SKM-1 (cell line): ENCODE measurements around the gene TRIM33.
"Not testable (repeated sequence)": the region's sequence is repeated elsewhere in the genome, so short reads cannot be mapped to it uniquely, and the experiment has no call there.

ENCODE experiments used
- DNase-seq: peaks from one replicate; lab custom pipeline; 2025; ENCODE audit not compliant: unreplicated experiment; lab: John Stamatoyannopoulos, UW

TRIM33 gene

DNA sequence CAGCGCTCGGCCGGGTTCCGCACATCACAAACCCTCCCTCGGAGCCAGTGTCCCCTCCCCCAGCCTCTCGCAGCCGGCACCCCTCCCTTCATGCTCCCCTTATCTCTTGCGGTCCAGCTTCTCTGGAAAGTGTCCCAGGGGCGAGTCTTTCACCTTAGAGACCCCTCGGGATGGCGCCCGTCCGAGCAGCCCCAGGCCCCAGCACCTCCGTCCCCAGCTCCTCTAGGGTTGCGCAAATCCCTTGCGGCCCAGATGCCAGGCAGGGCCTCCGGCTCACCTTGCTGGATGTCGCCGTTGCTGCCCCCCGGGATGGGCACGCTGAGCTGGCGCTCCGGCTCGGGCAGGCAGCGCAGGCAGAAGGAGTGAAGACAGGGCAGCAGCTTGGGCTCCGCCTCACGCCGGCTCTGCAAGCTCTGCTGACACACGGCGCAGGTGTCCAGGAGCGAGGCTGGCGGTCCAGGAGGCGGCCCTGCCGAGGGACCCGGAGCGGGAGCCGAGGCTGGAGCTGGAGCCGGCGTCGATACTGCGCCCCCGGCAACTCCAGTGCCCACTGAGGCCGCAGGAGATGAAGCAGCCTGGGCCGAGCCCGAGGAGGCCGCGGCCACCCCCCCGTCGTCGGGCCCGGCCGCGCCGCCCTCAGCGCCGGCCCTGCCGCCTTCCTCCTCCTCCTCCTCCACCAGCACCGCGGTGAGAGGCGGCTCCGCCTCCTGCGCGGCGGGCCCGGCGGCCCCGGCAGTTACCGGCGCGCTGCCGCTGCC lies 550 bp downstream of the TRIM33 start:
- no peak for DNase-seq

GRCh38 chr1:114509596-114510273 lies 1.3 kb downstream of the TRIM33 start:
- DNase-seq, result no peak

- DNase-seq, result no peak
Measured at GRCh38 chr1:114508386-114508898, 2.6 kb downstream of the TRIM33 start.

- DNase-seq, result no peak
Measured at GRCh38 chr1:114507513-114507912, 3.5 kb downstream of the TRIM33 start.

DNA sequence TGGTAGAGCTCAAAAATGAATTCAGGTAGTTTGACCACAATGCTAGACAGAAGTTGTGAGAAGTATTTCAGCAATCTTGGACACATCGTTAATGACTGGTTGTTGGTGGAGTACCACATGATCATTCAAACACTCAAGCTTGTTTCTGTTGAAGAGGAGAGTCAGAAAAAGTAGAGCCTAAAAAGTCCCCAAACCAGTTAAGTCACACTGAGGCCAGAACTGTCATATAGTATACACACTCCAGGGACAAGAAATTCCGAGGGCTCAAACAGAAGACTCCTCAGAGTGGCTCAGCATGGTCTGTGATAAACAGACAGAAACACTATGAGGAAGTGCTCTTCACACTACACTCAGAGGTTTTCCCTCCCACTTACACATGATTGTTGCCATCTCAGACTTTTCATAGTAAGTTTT lies 5.8 kb downstream of the TRIM33 start:
- DNase-seq, result no peak

DNA sequence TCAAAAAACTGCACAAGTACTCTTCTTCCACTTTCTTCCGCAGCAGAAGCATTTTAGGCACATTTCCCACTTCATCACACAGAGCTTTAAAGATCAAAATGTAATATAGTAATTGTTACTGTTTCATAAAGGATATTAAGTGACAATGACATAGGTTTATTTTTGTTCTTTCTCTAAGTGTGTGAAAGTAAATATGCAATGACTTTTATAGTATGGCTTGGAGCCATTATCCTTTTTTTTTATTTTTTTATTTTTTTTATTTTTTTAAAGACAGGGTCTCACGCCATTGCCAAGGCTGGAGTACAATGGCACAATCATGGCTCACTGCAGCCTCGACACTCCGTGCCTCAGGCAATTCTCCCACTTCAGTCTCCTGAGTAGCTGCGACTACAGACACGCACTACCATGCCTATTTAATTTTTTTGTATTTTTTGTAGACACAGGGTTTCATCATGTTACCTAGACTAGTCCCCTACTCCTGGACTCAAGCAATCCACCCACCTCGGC lies 7.0 kb downstream of the TRIM33 start:
- no peak for DNase-seq

DNA sequence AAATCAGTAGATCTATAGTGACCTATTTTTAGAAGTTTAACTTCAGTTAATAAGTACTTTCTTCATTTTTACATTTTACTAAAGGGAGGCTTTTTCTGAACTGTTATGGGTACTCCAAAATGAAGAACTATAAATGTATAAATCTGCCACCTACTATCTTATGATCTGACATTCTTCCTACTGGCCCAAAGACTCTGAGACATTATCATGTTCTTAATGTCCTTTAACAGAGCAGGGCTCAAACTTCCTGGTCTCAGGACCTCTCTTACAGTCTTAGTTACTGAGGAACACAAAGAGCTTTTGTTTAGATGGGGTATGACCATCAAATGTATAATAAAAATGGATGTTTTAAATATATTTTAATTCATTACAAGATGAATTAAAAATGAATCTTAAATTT lies 8.9 kb downstream of the TRIM33 start:
- no peak for DNase-seq

DNA sequence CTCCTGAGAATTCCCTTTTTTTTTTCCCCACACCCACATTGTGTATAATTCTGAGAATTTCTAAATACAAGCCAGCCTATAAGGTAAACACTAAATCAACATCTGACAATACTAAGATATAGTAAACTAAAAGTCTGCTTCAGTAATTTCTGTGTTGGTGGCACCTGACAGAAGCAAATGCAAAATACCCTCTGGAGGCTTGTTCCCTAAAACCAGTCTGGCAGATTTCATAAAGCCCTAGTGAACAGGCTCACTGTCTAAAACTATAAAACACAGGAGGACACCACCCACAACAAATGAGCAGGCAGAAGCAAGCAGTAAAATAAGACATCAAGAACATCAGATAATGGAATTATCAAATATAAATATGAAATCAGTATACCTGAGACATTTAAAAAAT lies 11.5 kb downstream of the TRIM33 start:
- DNase-seq, result no peak

GRCh38 chr1:114496089-114496488 lies 14.9 kb downstream of the TRIM33 start:
- DNase-seq, result no peak

GRCh38 chr1:114495486-114495885 lies 15.5 kb downstream of the TRIM33 start:
- no peak for DNase-seq

DNA sequence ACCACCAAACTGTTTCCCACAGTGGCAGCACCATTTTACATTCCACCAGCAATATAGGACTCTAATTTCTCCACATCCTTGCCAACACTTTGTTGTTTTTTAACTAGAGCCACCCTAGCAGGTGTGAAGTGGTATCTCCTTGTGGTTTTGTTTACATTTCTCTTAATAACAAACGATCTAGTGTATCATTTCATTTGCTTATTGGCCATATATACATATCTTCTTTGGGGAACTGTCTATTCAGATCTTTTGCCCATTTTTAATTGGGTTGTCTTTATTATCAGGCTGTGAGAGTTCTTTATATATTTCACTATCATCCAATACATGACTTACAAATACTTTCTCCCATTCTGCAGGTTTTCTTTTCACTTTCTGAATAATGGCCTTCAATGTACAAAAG lies 18.0 kb downstream of the TRIM33 start:
- DNase-seq, result no peak

DNA sequence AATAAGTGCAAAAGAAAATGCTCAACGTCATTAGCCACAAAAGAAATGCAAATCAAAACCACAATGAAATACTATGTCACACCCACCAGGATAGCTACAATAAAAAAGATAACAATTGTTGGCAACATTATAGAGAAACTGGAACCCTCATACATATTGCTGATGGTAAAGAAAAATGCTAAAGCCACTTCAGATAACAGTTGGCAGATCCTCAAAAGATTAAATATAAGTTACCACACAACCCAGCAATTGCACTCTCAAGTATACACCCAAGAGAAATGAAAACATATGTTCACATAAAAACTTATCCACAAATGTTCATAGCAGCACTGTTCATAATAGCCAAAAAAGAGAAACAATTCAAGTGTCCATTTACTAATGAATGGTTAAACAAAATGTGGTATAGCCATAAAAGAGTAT lies 20.7 kb downstream of the TRIM33 start:
- DNase-seq, result no peak

DNA sequence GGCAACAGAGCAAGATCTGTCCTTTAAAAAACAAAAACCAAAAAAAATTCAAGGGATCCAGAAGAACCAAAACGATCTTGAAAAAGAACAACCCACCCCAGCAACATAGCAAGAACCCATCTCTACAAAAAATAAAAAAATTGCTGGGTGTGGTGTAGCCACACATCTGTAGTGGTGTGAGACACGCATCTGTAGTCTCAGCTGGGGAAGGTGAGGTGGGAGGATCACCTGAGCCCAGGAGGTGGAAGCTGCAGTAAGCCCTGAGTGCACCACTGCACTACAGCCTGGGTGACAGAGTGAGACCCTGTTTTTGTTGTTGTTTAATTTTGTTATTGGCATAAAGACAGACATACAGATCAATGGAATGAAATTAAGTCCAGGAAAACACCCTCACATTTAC lies 22.3 kb downstream of the TRIM33 start:
- DNase-seq, result no peak

DNA sequence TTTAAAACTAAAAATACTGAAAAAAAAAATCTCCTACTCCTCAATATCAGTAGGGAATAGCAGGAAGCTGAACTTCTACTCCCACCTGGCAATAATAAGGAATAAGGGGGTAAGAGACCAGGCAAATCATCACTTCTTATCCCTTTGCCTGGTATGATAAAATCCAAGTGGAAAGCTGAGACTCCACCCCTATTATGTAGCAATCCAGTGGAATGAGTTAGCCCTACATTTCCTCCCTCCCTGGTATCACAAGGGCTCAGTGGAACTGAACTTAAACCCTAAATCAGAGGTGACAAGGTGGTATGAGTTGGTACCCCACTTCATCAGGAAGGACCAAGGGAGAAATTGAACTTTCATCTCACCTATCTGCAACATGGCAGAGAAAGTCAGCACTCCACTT lies 25.7 kb downstream of the TRIM33 start:
- no peak for DNase-seq

GRCh38 chr1:114482585-114482984 lies 28.4 kb downstream of the TRIM33 start:
- DNase-seq, result peak; percentile 86

DNA sequence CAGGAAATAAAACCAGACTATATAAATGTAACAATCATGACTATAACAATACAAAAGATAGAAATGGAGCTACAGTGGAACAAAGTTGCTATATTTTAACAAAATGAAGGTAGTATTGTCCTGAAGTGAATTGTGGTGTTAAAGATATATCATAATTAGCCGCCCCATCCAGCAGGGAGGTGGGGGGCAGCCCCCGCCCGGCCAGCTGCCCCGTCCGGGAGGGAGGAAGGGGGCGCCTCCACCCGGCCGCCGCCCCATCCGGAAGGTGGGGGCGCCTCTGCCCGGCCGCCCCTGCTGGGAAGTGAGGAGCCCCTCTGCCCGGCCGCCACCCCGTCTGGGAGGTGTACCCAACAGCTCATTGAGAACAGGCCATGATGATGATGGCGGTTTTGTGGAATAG lies 31.4 kb downstream of the TRIM33 start:
- DNase-seq, result not testable (repeated sequence)

- no peak for DNase-seq
Measured at GRCh38 chr1:114479134-114479533, 31.9 kb downstream of the TRIM33 start.

DNA sequence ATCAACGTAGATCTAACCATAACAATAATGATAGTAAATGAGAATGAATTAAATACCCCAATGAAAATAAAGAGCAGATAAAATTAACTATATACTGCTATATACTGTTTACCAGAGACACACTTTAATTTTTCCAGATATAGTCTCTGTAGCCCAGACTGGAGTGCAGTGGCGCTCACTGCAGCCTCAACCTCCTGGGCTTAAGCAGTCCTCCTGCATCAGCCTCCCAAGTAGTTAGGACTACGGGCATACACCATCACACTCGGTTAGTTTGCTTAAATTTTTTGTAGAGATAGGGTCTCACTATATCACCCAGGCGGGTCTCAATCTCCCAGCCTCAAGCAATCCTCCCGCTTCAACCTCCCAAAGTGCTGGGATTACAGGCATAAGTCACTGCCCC lies 37.2 kb downstream of the TRIM33 start:
- no peak for DNase-seq

GRCh38 chr1:114472408-114472807 lies 38.6 kb downstream of the TRIM33 start:
- DNase-seq, result no peak

DNA sequence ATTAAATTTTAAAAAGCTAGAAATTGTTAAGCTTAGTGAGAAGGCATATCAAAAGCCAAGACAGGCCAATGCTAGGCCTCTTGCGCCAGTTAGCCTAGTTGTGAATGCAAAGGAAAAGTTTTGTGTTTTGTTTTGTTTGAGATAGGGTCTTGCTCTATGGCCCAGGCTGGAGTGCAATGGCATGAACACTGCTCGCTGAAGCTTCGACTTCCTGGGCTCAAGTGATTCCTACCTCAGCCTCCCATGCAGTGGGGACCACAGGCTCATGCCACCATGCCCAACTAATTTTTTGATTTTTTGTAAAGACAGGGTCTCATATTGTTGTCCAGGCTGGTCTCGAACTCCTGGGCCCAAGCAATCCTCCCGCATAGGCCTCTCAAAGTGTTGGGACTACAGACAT lies 40.3 kb downstream of the TRIM33 start:
- no peak for DNase-seq

DNA sequence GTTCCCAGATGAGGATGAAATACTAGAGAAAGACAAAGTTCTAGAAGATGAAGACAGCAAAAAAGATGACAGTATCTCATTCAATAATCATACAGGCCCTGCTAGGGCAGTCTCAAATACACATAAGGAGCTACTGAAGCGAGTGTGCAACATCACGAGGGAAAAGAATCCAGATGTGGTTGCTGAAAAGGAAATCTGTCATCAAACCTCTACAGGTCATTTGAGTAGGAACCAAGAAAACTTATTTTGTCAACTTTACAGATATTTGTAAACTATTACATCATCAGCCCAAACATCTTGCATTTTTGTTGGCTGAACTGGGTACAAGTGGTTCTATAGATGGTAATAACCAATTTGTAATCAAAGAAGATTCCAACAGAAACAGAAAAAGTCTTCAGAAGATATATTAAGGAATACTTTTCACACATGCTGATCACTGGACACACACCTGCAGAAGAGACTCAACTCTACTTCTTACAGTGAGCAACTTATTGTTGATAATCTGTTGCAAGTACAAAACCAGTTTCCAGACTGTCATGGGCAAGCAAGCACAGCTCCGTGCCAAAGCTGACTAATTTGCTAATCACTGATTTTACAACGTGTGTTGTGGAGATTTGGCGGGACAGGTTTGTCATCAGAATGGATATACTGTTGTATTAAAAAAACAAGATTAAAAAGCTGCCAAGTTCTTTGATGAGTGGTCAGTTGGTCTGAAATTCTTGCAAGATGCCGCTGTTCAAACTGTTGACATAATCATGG lies 42.1 kb downstream of the TRIM33 start:
- DNase-seq, result no peak

GRCh38 chr1:114468047-114468446 lies 43.0 kb downstream of the TRIM33 start:
- no peak for DNase-seq
